GM18520 (cell line): ENCODE data around the gene DDX39B.
"Not testable (repeated sequence)": the region's sequence is repeated elsewhere in the genome, so short reads cannot be mapped to it uniquely, and the experiment has no call there.

Experiments
- ATAC-seq: cut with Tn5 transposase; IDR thresholded peaks from one replicate; pipeline ENCODE4 v1.9.1; 2021; ENCODE audit not compliant: unreplicated experiment

The DDX39B gene

DNA sequence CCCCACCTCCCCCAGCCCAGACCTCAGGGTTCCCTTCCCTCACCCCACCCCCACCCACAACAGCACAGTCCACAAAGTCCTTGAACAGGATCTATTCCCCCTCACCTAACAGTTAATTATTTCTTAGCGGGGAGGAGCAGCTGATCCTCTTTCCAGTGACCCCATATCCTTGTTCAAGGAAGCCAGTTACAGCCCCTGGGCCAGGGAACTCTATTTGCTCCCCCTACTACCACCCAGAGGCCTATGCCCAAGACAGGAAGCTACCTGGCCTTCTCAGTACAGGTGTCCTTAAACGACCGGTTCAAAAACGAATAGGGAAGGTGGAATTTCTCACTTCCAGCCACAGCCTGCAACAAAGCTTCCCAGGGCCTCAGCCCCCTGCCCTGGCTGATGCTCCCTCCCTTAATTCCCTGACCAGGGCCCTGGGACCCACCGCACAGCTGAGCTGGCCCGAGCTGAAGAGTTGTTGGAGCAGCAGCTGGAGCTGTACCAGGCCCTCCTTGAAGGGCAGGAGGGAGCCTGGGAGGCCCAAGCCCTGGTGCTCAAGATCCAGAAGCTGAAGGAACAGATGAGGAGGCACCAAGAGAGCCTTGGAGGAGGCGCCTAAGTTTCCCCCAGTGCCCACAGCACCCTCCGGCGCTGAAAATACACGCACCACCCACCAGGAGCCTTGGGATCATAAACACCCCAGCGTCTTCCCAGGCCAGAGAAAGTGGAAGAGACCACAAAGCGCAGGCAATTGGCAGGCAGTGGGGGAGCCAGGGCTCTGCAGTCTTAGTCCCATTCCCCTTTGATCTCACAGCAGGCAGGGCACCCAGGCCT, 12.3 kb downstream of the DDX39B start:
- no peak for ATAC-seq

GRCh38 chr6:31528821-31529328, 12.9 kb downstream of the DDX39B start, which contains the start of gene MCCD1:
Gene MCCD1, plus strand, starts transcription at chr6:31528962. Its CDS starts 53 bp downstream, at chr6:31529015.
- ATAC-seq: no peak

- ATAC-seq: no peak
Observed at GRCh38 chr6:31528307-31528777, 13.5 kb downstream of the DDX39B start.

DNA sequence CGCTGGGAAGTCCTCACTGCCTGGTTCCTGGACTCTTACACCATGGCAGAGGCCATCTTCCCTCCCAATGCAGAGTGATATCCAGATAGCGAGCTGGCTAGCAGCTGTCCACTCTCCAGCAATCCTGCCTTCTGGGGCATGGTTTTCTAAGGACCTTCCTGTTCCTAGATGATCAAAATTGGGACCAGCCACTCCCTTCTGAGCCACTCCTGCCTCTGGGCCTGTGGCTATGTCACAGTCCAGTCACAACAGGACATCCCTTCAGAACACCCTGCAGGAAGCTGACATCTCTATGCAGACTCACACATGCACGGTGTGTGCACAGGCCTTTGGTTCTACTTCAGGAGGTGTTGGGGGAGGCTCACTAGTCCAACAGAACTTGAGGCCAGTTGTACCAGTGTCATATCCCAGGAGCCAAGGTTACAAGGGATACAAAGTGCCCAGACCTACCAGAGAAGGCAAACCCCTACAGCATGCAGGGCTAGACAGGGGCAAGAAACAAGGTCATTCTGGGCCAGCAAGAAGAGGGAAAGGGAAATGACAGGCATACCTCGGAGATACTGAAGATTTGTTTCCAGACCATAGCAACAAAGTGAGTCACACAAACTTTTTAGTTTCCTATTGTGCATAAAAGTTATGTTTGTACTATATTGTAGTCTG, 15.7 kb downstream of the DDX39B start:
- ATAC-seq: no peak

- no peak for ATAC-seq
Observed at GRCh38 chr6:31525553-31525931, 16.3 kb downstream of the DDX39B start.

- ATAC-seq: no peak
Observed at GRCh38 chr6:31521835-31522234, 20.0 kb downstream of the DDX39B start.

- no peak for ATAC-seq
Observed at GRCh38 chr6:31513456-31514165, 28.2 kb downstream of the DDX39B start.

DNA sequence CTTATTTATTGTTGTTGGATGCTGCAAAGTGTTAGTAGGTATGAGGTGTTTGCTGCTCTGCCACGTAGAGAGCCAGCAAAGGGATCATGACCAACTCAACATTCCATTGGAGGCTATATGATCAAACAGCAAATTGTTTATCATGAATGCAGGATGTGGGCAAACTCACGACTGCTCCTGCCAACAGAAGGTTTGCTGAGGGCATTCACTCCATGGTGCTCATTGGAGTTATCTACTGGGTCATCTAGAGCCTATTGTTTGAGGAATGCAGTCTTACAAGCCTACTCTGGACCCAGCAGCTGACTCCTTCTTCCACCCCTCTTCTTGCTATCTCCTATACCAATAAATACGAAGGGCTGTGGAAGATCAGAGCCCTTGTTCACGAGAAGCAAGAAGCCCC, 31.8 kb downstream of the DDX39B start:
- no peak for ATAC-seq

DNA sequence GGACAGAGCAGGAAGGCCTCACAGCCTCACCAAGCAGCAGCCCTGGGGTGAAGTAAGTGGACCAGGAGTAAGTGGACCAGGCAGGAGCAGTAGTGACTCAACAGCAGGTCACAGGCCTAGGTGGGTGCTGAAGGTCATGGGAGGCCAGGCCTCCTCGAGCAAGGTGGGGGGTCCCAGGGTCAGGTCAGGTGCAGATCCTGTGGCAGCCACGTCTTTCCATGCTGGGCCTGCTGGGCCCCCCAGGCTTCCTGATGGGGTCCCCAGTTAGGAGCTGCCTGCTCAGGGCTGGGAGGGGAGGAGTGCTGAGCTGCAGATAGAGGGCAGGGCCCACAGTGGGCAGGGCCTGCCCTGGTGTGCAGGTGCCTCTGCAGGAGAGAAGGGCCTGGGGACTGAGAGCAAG, 32.8 kb downstream of the DDX39B start:
- ATAC-seq: not testable (repeated sequence)

DNA sequence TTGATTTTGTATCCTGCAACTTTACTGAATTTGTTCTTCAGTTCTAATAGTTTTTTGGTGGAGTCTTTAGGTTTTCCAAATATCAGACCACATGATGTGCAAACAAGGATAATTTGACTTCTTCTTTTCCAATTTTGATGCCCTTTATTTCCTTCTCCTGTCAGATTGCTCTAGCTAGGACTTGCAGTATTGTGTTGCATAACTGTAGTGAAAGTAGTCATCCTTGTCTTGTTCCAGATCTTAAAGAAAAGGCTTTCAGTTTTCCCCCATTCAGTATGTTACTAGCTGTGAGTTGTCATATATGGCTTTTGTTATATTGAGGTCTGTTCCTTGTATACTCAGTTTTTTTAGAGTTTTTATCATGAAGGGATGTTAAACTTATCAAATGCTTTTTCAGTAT, 39.2 kb downstream of the DDX39B start:
- no peak for ATAC-seq

- ATAC-seq: not testable (repeated sequence)
Observed at GRCh38 chr6:31499648-31500047, 42.2 kb downstream of the DDX39B start.

GRCh38 chr6:31498748-31499147, 43.1 kb downstream of the DDX39B start:
- ATAC-seq: no peak

DNA sequence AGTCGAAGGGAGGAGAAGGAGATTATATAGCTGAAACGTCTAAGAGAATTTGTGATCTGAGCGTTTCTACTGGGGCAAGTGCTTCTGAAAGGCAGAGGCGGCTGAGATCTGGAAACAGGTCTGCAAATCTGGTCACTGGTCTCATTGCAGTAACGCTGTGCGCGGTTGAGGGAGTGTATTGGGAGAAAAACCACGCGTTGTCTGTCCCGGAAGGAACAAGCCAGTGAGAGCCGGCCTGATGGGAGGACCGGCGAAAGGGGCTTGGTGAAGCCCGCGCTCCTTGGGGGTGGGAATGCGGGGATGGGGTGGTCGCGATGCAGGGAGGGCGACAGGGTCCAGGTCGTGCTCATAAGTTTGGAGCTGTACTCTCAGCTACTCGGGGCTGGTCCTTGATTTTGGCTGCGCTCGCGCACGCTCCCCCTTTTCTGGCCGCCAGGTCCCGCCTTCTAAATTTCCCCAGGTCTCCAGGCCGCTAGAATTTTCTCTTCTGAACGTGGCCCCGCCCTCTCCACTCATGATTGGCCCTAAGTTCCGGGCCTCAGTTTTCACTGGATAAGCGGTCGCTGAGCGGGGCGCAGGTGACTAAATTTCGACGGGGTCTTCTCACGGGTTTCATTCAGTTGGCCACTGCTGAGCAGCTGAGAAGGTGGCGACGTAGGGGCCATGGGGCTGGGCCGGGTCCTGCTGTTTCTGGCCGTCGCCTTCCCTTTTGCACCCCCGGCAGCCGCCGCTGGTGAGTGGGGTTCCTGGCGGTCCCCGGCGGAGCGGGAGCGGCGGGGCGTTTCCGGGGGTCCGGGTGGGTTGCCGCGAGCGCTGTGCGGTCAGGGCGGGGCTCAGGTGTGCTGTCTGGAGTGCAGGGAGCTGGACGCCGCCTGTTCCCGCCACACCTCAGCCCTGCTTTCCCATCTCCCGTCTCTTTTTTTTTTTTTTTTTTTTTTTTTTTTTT, 44.0 kb downstream of the DDX39B start, which contains the start of gene MICB:
Gene MICB, plus strand, starts transcription at position 615 of the 946 bp plus-strand sequence. Its CDS starts 49 bp downstream, at position 664.
- ATAC-seq: peak; percentile 36

DNA sequence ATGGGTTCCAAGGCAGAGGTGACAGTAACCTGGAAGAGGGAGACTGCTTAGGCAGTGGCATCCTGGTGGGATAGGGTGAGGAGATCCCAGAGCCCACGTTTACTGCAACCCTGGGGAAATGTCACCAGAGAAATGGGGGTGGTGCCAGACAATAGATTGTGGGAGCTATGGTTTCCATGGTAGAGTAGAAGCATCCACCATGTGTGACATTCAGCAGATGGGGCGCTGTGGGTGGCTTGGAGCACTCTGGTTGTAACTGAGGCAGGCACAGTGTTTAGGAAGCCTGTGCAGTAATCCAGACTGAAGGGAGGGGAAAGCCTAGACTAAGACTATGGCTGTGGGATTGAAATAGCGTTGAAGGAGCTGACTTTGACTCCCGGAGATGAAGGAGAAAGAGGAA, 45.0 kb downstream of the DDX39B start:
- ATAC-seq: not testable (repeated sequence)

- no peak for ATAC-seq
Observed at GRCh38 chr6:31495580-31495979, 46.2 kb downstream of the DDX39B start.

- peak; percentile 36 for ATAC-seq
Observed at GRCh38 chr6:31493875-31494694, 47.7 kb downstream of the DDX39B start.

- not testable (repeated sequence) for ATAC-seq
Observed at GRCh38 chr6:31493550-31493874, 48.3 kb downstream of the DDX39B start.

- no peak for ATAC-seq
Observed at GRCh38 chr6:31490115-31490873, 51.5 kb downstream of the DDX39B start.

GRCh38 chr6:31489086-31489485, 52.7 kb downstream of the DDX39B start:
- no peak for ATAC-seq
